ENCODE data around the gene TNK1.
A peak's percentile ranks its signal among the peaks of the same experiment; 100 is the strongest.

The TNK1 gene

DNA sequence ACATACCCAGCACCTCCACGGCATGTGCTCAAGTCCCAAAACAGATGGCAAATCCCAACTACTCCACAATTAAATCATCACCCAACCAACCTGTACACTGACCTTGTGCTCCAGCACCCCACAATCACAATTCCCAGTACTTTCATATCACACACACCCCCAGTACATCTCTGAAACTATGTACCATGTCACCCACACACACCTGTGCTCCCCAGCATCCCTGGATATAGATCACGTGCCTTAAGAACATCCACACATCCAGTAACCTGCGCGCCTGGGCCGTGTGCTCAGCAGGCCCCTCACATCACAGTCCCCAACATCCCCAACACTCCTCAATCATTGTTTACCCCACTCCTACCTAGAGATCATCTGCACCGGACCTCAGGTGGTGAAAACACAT, 28.8 kb downstream of the TNK1 start:
- no peak overlapping the region for H3K4me3 Mint-ChIP-seq
- ATAC-seq: no peak
- no peaks in the 10 kb centered on the region for H3K9me3 Mint-ChIP-seq
- H3K27me3 Mint-ChIP-seq: peaks cover 31% of the 10 kb centered on the region
- peaks cover 6% of the 10 kb centered on the region for H3K4me1 Mint-ChIP-seq
- no peaks in the 10 kb centered on the region for H3K36me3 Mint-ChIP-seq
- no peak overlapping the region for H3K27ac Mint-ChIP-seq

DNA sequence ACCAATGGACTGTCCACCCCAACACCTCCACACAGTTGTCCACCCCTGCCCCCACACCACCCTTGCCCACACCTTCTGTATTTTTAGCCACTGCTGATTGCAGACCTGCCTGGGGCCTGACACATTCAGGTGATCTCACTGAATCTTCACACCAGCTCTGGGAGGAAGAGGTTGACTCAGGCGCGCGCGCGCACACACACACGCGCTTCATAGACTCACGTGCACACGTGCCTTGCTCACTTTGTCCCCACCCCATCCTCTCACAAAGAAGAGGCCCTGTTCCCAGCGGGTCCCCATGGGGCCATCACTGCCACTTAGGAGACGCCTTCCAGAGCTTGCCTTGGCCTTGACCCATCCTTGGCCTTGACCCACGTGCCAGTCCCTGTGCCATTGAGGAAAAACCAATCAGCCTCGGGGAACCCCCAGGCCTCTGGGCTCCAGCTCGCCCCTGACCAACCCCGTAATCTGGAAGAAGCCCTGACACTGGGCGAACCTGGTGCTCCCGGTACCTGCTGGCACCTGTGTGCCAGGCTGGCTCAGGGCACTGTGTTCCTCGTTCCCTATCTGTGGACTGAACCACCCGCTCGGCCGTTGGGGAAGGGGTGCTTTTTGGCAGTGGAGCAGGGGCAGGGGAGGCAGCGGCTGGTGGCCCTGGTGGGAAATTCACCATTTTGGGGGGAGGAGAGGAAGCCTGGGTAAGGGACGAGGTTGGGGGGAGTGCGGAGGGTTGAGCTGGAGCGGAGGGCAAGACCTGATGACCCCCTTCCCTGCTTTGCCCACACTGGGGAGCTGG, 29.9 kb downstream of the TNK1 start:
- no peak overlapping the region for H3K4me3 Mint-ChIP-seq
- ATAC-seq: no peak
- no peaks in the 10 kb centered on the region for H3K36me3 Mint-ChIP-seq
- H3K27me3 Mint-ChIP-seq: peaks cover 20% of the 10 kb centered on the region
- no peaks in the 10 kb centered on the region for H3K9me3 Mint-ChIP-seq
- H3K4me1 Mint-ChIP-seq: no peaks in the 10 kb centered on the region
- H3K27ac Mint-ChIP-seq: no peak overlapping the region

DNA sequence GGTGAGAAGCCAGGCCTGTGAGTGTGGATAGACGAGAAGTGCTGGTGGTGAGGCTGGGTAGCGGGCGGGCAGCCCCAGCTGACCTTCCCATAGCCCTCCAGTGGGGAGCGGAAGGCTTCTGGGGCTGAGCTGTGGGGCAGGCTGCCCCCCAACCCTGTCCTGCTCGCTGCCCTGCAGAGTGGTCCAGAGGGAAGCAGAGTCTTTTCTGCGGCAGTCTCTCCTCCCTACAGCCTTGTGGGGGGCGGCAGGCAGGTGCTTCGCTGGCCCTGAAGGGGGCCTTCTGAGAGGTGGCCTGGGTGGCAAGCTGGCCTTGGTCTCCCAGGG, 30.5 kb downstream of the TNK1 start:
- H3K27ac Mint-ChIP-seq: no peak overlapping the region
- no peak for ATAC-seq
- no peaks in the 10 kb centered on the region for H3K36me3 Mint-ChIP-seq
- peaks cover 14% of the 10 kb centered on the region for H3K27me3 Mint-ChIP-seq
- H3K4me3 Mint-ChIP-seq: no peak overlapping the region
- no peaks in the 10 kb centered on the region for H3K9me3 Mint-ChIP-seq
- H3K4me1 Mint-ChIP-seq: no peaks in the 10 kb centered on the region

DNA sequence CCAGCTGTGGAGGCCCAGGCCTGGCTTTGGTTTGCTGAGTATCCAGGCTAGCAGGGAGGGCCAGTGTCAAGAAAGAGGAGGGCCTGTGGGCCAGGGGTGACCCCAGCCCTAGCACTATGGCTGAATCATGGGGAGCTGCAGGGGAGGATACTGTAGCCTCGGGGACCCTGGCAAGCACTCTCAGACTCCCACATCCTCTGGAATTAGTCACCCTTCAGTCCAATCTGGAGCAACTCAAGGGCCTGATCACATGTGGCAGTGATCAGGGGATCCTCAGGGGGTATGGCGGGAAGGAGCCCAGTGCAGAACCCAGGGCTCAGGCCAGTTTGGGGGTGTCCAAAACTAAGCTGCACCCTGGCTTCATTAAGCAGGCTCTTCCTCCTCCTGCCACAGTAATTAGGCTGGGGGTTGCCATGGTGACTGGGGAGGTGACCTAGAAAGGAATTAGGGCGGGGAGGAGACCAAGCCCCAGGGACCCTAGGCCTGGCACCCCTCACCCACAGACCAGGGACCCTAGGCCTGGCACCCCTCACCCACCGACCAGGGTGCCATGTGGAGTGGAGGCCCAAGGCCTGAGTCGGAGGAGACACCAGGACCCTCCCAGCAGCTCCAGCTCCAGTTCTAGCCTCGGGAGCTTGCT, 32.6 kb downstream of the TNK1 start:
- no peaks in the 10 kb centered on the region for H3K4me1 Mint-ChIP-seq
- H3K9me3 Mint-ChIP-seq: no peaks in the 10 kb centered on the region
- H3K4me3 Mint-ChIP-seq: no peak overlapping the region
- no peak overlapping the region for H3K27ac Mint-ChIP-seq
- H3K36me3 Mint-ChIP-seq: no peaks in the 10 kb centered on the region
- peaks cover 17% of the 10 kb centered on the region for H3K27me3 Mint-ChIP-seq
- no peak for ATAC-seq

DNA sequence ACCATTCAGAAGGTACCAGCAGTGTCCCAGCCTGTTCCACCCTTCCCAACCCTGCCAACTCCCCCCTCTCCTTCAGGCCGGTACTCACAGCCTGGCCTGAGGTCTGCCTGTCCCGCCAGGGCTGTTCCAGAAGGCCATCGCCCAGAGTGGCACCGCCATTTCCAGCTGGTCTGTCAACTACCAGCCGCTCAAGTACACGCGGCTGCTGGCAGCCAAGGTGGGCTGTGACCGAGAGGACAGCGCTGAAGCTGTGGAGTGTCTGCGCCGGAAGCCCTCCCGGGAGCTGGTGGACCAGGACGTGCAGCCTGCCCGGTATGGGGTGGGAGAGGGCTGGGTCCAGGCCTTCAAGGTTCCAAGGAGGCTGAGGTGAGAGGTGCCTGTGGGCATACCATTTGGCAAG, 33.9 kb downstream of the TNK1 start:
- Mint-ChIP-seq H3K4me1 (no peaks in the 10 kb centered on the region), H3K27ac (no peak overlapping the region), H3K9me3 (no peaks in the 10 kb centered on the region), H3K27me3 (peaks cover 19% of the 10 kb centered on the region), H3K4me3 (no peak overlapping the region), H3K36me3 (no peaks in the 10 kb centered on the region)
- no peak for ATAC-seq

DNA sequence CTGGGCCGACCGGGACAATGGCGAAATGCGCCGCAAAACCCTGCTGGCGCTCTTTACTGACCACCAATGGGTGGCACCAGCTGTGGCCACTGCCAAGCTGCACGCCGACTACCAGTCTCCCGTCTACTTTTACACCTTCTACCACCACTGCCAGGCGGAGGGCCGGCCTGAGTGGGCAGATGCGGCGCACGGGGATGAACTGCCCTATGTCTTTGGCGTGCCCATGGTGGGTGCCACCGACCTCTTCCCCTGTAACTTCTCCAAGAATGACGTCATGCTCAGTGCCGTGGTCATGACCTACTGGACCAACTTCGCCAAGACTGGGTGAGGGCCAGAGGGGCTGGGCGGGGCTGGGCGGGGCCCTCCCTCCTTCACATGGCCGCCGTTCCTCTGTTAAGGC, 34.9 kb downstream of the TNK1 start:
- no peaks in the 10 kb centered on the region for H3K4me1 Mint-ChIP-seq
- H3K4me3 Mint-ChIP-seq: no peak overlapping the region
- H3K36me3 Mint-ChIP-seq: no peaks in the 10 kb centered on the region
- no peaks in the 10 kb centered on the region for H3K9me3 Mint-ChIP-seq
- H3K27ac Mint-ChIP-seq: no peak overlapping the region
- no peak for ATAC-seq
- H3K27me3 Mint-ChIP-seq: peaks cover 18% of the 10 kb centered on the region

DNA sequence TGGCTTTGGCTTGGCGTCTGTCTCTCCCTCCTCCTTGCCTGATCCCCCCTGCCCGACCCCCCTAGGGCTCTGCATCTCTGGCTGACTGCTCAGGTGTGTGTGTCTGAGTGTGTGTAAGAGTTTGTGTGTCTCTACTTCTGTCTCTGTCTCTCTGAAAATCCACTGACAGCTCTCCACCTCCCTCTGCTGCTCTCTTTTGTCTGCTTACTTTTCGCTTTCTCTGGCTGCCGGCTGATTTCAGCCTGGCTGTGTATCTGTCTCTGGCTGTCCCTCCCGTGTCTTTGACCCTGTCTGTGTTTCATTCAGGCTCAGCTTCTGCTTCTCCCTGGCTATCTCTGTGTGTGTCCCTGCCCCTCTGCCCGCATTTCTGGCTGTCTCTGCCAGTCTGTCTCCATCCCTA, 35.4 kb downstream of the TNK1 start:
- ATAC-seq: no peak
- Mint-ChIP-seq H3K36me3 (no peaks in the 10 kb centered on the region), H3K9me3 (no peaks in the 10 kb centered on the region), H3K27me3 (peaks cover 18% of the 10 kb centered on the region), H3K27ac (no peak overlapping the region), H3K4me3 (no peak overlapping the region), H3K4me1 (no peaks in the 10 kb centered on the region)

DNA sequence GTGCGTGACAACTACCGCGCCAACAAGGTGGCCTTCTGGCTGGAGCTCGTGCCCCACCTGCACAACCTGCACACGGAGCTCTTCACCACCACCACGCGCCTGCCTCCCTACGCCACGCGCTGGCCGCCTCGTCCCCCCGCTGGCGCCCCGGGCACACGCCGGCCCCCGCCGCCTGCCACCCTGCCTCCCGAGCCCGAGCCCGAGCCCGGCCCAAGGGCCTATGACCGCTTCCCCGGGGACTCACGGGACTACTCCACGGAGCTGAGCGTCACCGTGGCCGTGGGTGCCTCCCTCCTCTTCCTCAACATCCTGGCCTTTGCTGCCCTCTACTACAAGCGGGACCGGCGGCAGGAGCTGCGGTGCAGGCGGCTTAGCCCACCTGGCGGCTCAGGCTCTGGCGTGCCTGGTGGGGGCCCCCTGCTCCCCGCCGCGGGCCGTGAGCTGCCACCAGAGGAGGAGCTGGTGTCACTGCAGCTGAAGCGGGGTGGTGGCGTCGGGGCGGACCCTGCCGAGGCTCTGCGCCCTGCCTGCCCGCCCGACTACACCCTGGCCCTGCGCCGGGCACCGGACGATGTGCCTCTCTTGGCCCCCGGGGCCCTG, 36.3 kb downstream of the TNK1 start:
- peak; percentile 39 for ATAC-seq
- Mint-ChIP-seq H3K36me3 (no peaks in the 10 kb centered on the region), H3K4me3 (no peak overlapping the region), H3K9me3 (no peaks in the 10 kb centered on the region), H3K27ac (no peak overlapping the region), H3K4me1 (no peaks in the 10 kb centered on the region), H3K27me3 (peaks cover 18% of the 10 kb centered on the region)

DNA sequence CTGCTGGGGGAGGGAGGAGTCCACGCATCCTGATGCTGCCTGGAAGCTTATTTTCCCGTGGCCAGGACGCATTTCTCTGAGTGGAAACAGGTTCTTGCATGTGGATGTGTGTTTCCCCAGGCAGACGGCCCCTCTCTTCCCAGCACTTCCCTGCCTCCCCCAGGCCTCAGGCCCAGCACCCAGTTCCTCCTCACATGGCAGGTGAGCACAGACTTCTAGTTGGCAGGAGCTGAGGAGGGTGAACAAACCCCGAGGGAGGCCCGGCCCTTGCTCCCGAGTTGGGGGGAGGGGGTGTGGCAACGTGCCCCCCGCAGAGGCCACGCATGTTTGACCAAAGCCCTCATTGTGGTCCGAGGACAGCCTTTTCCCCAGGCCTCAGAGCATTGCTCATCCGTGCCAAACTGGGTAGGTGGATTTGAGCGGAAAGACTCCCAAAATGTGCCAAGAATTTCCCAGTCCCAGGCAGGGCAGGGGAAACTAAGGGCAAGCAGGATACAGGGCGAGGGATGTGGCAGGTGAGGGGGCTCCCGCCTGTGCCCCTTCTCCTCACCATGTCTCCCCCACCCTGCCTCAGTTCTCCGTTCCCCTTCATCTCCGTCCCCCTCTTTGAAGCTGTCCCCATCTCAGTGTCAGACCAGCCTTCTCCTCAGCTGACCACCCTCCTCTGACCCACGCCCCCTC, 37.7 kb downstream of the TNK1 start:
- Mint-ChIP-seq H3K4me3 (no peak overlapping the region), H3K9me3 (no peaks in the 10 kb centered on the region), H3K36me3 (no peaks in the 10 kb centered on the region), H3K4me1 (no peaks in the 10 kb centered on the region), H3K27ac (no peak overlapping the region), H3K27me3 (peaks cover 18% of the 10 kb centered on the region)
- no peak for ATAC-seq

DNA sequence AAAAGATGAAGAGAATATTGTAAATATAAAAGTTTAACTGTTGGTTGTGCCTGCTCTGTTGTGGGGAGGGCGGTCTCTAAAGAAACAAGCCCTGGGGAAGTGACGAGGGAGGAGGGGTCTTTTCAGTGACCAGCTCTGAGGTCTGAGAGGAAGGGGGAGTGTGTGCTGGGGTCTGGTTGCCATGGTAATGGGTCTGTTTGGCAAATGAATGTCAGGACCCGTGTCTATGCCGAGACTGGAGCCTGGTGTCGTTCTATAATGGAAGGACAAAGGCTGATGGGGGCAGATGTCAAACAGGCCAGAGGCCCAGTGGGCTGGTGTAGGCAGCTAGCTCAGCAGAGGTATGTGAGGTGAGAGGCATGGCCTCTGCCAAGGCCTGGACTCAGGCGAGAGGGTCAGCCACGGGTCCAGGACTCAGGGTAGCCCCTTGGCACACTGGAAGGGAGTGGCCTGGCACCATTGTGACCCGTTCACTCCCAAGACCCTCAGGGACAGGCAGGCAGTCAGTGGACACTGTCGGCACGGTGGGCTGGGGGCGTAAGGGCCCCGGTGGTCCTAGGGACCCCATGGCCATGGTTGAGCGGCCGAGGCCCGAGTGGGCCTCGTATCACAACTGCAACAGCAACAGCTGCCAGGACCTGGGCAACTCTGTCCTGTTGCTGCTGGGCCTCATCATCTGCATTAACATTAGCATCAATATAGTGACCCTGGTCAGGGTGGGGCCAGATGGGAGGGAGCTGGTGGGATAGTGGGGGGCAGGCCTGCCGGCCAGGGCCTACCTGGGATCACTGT, 39.1 kb downstream of the TNK1 start, which contains the start of gene SPEM1:
Gene SPEM1 (plus strand): TSS at position 506 of the 792 bp plus-strand sequence. CDS start 61 bp downstream, at position 567.
- H3K4me3 Mint-ChIP-seq: no peak within 1 kb of the TSS

DNA sequence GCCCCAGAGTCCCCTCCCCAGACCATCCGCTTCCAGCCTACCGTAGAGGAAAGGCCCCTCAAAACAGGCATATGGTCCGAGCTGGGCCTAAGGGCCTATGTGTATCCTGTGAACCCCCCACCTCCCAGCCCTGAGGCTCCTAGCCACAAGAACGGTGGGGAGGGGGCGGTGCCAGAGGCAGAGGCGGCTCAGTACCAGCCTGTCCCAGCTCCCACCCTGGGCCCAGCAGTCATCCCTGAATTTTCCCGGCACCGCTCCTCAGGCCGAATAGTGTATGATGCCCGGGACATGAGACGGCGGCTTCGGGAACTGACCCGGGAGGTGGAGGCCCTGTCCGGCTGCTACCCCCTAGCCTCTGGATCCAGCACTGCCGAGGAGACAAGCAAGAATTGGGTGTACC, 40.3 kb downstream of the TNK1 start:
- no peaks in the 10 kb centered on the region for H3K36me3 Mint-ChIP-seq

More for the DNA sequence above, 39.1 kb downstream of the TNK1 start, which contains the start of gene SPEM1:
- peaks cover 18% of the 10 kb centered on the region for H3K27me3 Mint-ChIP-seq
- H3K9me3 Mint-ChIP-seq: no peaks in the 10 kb centered on the region
- no peak for ATAC-seq
- H3K27ac Mint-ChIP-seq: no peak within 1 kb of the TSS
- no peaks in the 10 kb centered on the region for H3K4me1 Mint-ChIP-seq
- H3K36me3 Mint-ChIP-seq: no peaks in the 10 kb centered on the region

DNA sequence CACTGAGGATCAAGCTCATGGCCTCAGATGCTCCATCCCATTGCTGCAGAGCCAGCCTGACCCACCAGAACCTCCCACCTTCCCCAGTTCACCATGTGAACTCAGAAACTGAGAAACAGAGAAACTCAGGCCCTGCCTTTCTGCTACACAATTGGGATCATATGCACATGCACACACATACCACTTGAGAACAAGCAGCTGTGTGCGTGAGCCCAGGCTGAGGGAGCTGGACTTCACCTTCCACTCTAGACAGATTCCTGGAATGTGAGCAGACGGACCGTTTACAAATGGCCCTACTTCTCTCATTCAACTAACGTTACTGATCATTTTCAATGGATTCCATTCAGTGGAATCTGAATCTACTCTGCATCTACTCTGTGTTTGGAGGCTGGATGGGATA, 42.8 kb downstream of the TNK1 start:
- Mint-ChIP-seq H3K27ac (no peak overlapping the region), H3K9me3 (no peaks in the 10 kb centered on the region), H3K27me3 (peaks cover 13% of the 10 kb centered on the region), H3K4me1 (no peaks in the 10 kb centered on the region), H3K4me3 (no peak overlapping the region), H3K36me3 (no peaks in the 10 kb centered on the region)
- ATAC-seq: no peak

More for the DNA sequence above, 40.3 kb downstream of the TNK1 start:
- H3K27ac Mint-ChIP-seq: no peak overlapping the region
- no peak for ATAC-seq
- H3K27me3 Mint-ChIP-seq: peaks cover 18% of the 10 kb centered on the region
- no peak overlapping the region for H3K4me3 Mint-ChIP-seq
- no peaks in the 10 kb centered on the region for H3K9me3 Mint-ChIP-seq
- H3K4me1 Mint-ChIP-seq: no peaks in the 10 kb centered on the region

DNA sequence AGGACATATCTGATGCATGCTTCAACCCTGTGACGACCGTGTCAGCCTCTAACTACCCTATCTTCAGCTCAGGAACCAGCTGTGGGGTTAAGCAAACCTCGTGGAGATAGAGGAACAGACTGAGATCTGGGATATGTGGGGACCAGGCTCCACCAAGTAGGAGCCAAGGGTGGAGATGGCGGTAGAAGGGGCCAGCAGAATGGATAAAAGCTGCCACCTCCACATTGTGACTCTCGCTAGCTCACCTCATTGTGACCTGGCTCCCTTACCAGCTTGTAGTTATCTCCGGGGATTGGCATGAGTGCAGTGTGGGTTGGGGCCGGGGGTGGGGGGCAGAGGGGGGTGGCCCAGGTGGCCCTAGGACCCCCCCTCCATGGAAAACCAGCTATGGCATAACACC, 44.4 kb downstream of the TNK1 start, which contains the start of gene SPEM2:
Gene SPEM2 (plus strand): TSS at position 301 of the 400 bp plus-strand sequence. CDS start 73 bp downstream, at position 374.
- Mint-ChIP-seq H3K27ac (no peak within 1 kb of the TSS), H3K27me3 (no peaks in the 10 kb centered on the region), H3K4me1 (no peaks in the 10 kb centered on the region), H3K4me3 (no peak within 1 kb of the TSS), H3K9me3 (no peaks in the 10 kb centered on the region), H3K36me3 (no peaks in the 10 kb centered on the region)
- ATAC-seq: no peak

DNA sequence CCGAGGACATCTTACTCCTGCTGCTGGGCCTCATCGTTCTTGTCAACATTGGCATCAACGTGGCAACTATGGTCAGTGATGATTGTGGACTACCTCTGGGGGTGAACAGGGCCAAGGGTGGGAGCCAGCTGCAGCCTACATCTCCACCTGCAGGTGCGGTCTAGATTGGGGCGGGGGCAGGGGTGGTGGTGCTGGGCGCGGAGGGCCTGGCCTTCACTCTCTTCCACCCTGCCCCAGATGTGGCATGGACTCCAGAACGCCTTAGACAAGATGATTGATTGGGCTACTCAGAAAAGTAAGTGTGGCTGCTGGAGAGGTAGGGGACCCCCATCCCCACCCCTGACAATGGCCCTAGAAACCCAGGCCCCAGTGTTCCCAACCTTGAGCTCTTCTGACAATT, 44.9 kb downstream of the TNK1 start:
- Mint-ChIP-seq H3K27me3 (no peaks in the 10 kb centered on the region), H3K4me3 (no peak overlapping the region), H3K9me3 (no peaks in the 10 kb centered on the region), H3K27ac (no peak overlapping the region), H3K4me1 (no peaks in the 10 kb centered on the region), H3K36me3 (no peaks in the 10 kb centered on the region)
- no peak for ATAC-seq
